Omental fat pad (tissue), 4 donors: ENCODE measurements around the gene NDRG3. TPM values are rescaled to one million over a fixed set of nuclear protein-coding genes. Genes with fewer than 3 reads are reported as not detected.
"Not testable (repeated sequence)": the region's sequence is repeated elsewhere in the genome, so short reads cannot be mapped to it uniquely, and the experiment has no call there.

Experiments used
- ATAC-seq: fragments of 150-250 bp; one replicate; pipeline ENCODE4 v1.9.1; 2016; ENCODE audit warnings: mild to moderate bottlenecking, moderate library complexity; ENCODE audit not compliant: low FRiP score
- DNase-seq: peaks from one replicate; pipeline ENCODE4 v3.0.0-alpha.2; 2019; ENCODE audit warnings: low spot score
- total RNA-seq, 4 donors: library from RNA; depleted of rRNA; stranded (reverse); fragments of >200 nt; gene quantifications; one replicate each; pipeline ENCODE4 v1.1.0, GENCODE V29; 2016
- TF ChIP-seq, protein P1 (sequence below), 3 donors: fragments of 450-650 bp; IDR thresholded peaks; one replicate each; pipeline ENCODE4 v1.5.1; 2016 to 2017; ENCODE audit warnings: antibody characterized with exemption in 3 of 3, mild to moderate bottlenecking in 3 of 3, moderate library complexity in 2 of 3

The NDRG3 gene
- total RNA-seq, 4 donors from 2014 or later, result 9.5 to 16.4 (median 14.3) TPM

DNA sequence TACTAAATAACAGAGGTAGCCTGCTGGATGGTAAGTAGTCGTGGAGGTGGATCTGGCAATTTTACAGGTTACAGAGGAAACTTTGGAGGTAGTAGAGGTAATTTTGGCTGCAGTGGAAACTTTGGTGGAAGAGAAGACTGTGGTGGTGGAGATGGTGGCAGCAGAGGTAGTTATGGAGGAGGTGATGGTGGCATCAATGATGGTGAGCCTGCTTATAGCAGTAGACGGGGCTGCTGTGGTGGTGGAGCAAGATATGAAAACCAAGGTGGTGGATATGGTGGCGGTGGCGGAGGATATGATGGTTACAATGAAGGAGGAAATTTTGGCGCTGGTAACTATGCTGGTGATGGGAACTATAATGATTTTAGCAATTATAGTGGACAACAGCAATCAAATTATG is 125.0 kb downstream of the NDRG3 start:
- no peak for ATAC-seq
- DNase-seq, result no peak
- TF ChIP-seq, protein P1, sequence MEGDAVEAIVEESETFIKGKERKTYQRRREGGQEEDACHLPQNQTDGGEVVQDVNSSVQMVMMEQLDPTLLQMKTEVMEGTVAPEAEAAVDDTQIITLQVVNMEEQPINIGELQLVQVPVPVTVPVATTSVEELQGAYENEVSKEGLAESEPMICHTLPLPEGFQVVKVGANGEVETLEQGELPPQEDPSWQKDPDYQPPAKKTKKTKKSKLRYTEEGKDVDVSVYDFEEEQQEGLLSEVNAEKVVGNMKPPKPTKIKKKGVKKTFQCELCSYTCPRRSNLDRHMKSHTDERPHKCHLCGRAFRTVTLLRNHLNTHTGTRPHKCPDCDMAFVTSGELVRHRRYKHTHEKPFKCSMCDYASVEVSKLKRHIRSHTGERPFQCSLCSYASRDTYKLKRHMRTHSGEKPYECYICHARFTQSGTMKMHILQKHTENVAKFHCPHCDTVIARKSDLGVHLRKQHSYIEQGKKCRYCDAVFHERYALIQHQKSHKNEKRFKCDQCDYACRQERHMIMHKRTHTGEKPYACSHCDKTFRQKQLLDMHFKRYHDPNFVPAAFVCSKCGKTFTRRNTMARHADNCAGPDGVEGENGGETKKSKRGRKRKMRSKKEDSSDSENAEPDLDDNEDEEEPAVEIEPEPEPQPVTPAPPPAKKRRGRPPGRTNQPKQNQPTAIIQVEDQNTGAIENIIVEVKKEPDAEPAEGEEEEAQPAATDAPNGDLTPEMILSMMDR (IDR thresholded peaks at IDR 0.05), result no peak

DNA sequence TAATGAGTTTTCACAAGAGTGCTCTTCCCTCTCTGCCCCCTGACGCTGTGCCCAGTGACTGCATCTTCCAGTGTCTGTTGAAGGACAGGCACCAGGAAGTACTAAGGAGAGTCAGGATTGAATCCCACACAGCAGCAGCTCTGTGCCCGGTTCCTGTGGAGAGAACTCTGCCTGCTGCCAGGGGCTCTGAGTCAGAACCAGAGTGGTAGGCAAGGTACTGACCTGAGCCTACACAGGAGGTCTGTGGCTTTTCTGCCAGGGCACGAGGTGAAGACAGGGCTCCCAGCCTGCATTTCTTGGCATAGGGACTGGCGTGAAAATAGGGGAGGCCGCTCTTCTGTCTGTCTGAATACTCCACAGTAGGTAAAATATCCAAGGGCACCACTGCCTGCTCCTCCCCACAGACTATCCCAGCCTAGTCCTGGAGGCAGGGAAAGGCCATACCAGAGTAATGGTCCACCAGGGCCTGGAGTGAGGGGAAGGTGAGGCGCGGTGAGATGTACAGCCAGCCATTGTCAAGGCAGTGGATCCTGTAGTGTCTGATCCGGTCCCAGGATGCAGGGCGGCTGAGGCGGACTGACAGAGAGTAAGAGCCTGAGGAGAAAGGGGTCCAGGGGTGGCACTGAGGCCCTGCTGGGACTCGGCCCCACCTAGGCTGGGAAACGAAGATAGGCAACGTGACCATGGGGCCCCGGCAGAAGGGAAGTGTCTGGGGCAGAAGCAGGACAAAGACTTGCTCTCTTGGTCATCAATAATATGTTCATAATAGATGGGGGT is 130.9 kb downstream of the NDRG3 start:
- ATAC-seq (no peak), DNase-seq (no peak)
- TF ChIP-seq, protein P1 (IDR thresholded peaks at IDR 0.05), result no peak

DNA sequence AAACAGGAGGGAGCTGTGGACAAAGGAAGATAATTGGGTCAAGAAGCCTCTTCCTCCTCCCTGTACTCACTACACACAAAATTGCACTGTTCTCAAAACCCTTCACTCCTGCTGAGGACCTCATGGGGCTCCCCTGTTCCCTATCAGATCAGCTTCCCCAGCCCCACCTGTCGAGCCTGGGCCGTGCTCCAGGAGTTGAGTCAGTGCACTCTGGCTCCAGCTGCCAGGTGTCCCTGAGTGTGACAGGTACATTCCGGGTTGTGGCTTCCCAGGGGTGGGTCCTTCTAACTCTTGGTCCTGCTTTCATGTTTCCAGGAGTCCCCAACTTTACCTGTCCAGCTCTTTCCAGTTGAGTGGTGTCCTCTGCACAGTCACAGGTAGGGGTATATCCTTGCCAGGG is 131.9 kb downstream of the NDRG3 start:
- ATAC-seq, result no peak
- DNase-seq, result no peak
- TF ChIP-seq, protein P1 (IDR thresholded peaks at IDR 0.05), result no peak

DNA sequence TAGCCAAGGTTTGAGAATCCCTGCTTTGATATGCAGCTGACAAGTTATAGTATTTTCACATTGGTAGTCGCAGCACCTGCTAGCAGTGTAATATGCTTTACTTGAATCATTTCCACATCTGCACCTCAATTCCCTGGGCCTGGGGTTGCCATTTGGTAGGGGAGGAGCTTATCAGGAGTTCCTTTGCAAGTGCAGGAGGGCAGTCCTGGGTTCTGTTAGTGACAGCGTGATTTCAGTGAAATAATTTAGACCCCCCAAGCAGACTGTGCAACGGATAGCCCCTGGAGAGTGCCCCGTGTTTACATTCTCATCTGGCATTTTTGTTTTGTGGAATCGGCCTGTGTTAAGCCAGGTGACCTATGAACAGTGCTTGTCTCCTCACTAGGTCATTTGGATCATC is 134.3 kb downstream of the NDRG3 start:
- ATAC-seq (no peak), DNase-seq (no peak)
- TF ChIP-seq, protein P1 (IDR thresholded peaks at IDR 0.05), result no peak

DNA sequence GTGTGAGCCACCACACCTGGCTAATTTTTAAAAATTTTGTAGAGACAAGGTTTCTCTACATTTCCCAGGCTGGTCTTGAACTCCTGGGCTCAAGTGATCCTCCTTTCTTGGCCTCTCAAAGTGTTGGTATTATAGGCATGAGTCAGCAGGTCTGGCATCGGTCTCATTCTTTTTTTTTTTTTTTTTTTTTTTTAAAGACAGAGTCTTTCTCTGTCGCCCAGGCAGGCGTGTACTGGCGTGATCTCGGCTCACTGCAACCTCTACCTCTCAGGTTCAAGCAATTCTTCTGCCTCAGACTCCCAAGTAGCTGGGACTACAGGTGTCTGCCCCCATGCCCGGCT is 137.5 kb downstream of the NDRG3 start:
- not testable (repeated sequence) for DNase-seq, ATAC-seq

DNA sequence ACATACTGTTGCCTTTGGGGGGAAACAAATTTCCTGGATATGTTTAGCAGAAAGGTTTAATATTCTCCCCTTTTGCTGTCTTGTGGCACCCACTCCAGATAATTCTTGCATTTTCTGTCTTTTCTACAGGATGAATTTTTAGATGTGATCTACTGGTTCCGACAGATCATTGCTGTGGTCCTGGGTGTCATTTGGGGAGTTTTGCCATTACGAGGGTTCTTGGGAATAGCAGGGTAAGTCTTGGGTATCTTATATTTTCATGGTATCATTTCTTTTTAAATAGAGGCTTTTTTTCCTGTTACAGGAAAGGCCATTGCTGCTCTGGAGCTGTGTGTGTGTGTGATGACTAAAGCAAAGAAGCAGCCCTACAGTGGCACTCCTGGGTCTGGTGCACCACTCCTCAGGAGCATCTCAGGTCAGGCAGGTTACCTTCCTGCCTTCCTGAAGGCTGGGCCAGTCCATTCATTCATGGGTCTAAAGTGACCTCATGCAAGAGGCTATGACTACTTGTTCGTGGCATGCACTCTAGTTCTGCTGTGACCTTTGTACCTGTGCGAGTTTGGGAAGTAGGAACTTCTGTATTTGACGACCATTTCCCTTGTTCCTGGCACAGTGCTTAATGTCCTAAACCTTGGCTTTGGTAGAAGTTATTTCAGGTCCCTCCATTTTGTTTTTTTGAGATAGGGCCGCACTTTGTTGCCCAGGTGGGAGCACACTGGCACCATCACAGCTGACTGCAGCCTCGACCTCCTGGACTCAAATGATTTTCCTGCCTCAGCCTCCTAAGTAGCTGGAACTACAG is 138.1 kb downstream of the NDRG3 start:
- TF ChIP-seq, protein P1 (IDR thresholded peaks at IDR 0.05), result no peak
- DNase-seq, result no peak
- ATAC-seq, result no peak

DNA sequence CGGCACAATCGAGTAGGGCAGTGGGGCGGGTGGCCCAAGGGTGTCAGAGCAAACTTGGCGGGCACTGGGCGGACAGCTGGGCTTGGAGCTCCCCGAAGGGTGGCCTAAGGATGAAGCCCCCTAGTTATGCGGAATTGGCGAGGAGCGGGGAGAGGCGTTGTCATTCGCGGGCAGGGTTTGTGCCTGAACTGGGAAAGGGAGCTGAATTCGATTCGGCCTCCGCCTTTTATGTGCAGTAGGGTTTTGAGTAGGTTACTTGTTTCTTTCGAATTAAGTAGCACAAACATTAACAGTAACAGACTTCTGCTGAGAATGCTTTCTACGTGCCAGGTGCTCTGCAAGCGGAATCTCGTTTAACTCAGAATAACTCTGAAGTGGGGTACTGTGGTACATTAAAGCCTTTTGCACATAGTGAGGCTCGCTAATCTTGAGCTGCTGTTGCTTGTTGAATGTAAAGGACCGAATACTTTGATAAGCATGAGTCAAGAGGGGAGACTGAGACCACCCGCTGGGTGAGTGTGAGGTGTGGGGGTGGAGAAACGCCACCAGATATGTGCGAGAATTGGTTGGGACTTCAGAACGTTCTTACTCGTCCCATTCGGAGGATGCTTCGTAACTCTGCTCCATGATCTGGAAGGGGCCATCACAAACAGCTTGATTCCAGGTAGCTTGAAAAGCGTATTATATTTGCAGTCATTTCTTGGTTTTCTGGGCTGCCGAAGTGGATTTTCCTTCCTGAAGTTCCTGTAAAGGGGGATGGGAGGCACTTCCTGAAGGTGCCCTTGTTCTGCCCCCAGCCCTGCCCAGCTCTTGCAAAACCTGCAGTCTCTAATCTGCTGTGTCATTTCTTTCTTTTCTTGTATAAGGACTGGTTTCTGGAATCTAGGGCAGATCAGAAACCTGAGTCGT is 139.5 kb downstream of the NDRG3 start:
- no peak for ATAC-seq
- DNase-seq, result no peak
- TF ChIP-seq, protein P1 (IDR thresholded peaks at IDR 0.05), result no peak
